Immature natural killer cell (primary cell): ENCODE results near the gene NT5DC1. TPM values are rescaled to one million over a fixed set of nuclear protein-coding genes. Genes with fewer than 3 reads are reported as not detected.
"Not testable (repeated sequence)": the region's sequence is repeated elsewhere in the genome, so short reads cannot be mapped to it uniquely, and the experiment has no call there.

Experiments used
- DNase-seq, 3 donors: peaks; one replicate each; pipeline ENCODE4 v3.0.0; 2022; ENCODE audit warnings: mixed read lengths in 1 of 3
- H3K27ac Mint-ChIP-seq, 6 donors: one replicate each; pipeline ENCODE4 v1.8.0; 2020; ENCODE audit warnings: mixed read lengths in 6 of 6, mild to moderate bottlenecking in 5 of 6, inconsistent platforms in 4 of 6, moderate library complexity in 3 of 6
- H3K27me3 Mint-ChIP-seq, 3 donors: one replicate each; pipeline ENCODE4 v1.8.0; 2020 to 2021; ENCODE audit warnings: low read depth in 3 of 3, mild to moderate bottlenecking in 3 of 3, mixed read lengths in 3 of 3, moderate library complexity in 3 of 3, inconsistent platforms in 1 of 3
- H3K36me3 Mint-ChIP-seq, 3 donors: one replicate each; pipeline ENCODE4 v1.8.0; 2020; ENCODE audit warnings: mixed read lengths in 3 of 3, inconsistent platforms in 2 of 3, mild to moderate bottlenecking in 2 of 3
- H3K4me1 Mint-ChIP-seq, 2 donors: one replicate each; pipeline ENCODE4 v1.8.0; 2020; ENCODE audit warnings: inconsistent platforms in 2 of 2, mild to moderate bottlenecking in 2 of 2, mixed read lengths in 2 of 2, moderate library complexity in 1 of 2
- H3K4me3 Mint-ChIP-seq, 5 donors: one replicate each; pipeline ENCODE4 v1.8.0; 2020; ENCODE audit warnings: mild to moderate bottlenecking in 5 of 5, mixed read lengths in 5 of 5, inconsistent platforms in 3 of 5, moderate library complexity in 3 of 5
- H3K9me3 Mint-ChIP-seq, 6 donors: one replicate each; pipeline ENCODE4 v1.8.0; 2020; ENCODE audit warnings: mild to moderate bottlenecking in 6 of 6, mixed read lengths in 6 of 6, inconsistent platforms in 4 of 6, moderate library complexity in 3 of 6
- polyA plus RNA-seq, 3 donors: library from polyadenylated mRNA; unstranded; fragments of 300-500 nt; fragmentation: Illumina TruSeq; gene quantifications; one replicate each; pipeline ENCODE4 v1.2.3, GENCODE V29; 2021

The NT5DC1 gene
- polyA plus RNA-seq, 3 donors from 2014 or later = 30.6 to 44.8 (median 35.9) TPM

- no peak overlapping the region for H3K27ac Mint-ChIP-seq
- H3K36me3 Mint-ChIP-seq = no peaks in the 10 kb centered on the region
- H3K9me3 Mint-ChIP-seq = no peaks in the 10 kb centered on the region
- H3K27me3 Mint-ChIP-seq = peaks cover 0 to 7% (median 6%) of the 10 kb centered on the region in 3 donors
- no peak for DNase-seq
- no peaks in the 10 kb centered on the region for H3K4me1 Mint-ChIP-seq
- no peak overlapping the region for H3K4me3 Mint-ChIP-seq
These were observed 26.8 kb upstream of the NT5DC1 start for GRCh38 chr6:116073765-116074440.

- no peaks in the 10 kb centered on the region for H3K36me3 Mint-ChIP-seq
- no peak overlapping the region for H3K27ac Mint-ChIP-seq
- no peak for DNase-seq
- H3K4me3 Mint-ChIP-seq = no peak overlapping the region
- no peaks in the 10 kb centered on the region for H3K4me1 Mint-ChIP-seq
- peaks cover 0 to 7% (median 6%) of the 10 kb centered on the region in 3 donors for H3K27me3 Mint-ChIP-seq
- H3K9me3 Mint-ChIP-seq = no peaks in the 10 kb centered on the region
These were observed 25.8 kb upstream of the NT5DC1 start for GRCh38 chr6:116074732-116075390.

- no peak overlapping the region for H3K27ac Mint-ChIP-seq
- no peaks in the 10 kb centered on the region for H3K9me3 Mint-ChIP-seq
- no peaks in the 10 kb centered on the region for H3K36me3 Mint-ChIP-seq
- H3K4me3 Mint-ChIP-seq = no peak overlapping the region
- H3K27me3 Mint-ChIP-seq = peaks cover 2 to 18% (median 3%) of the 10 kb centered on the region in 3 donors
- no peaks in the 10 kb centered on the region for H3K4me1 Mint-ChIP-seq
- DNase-seq = no peak
These were observed 22.1 kb upstream of the NT5DC1 start for GRCh38 chr6:116078522-116078921.

GRCh38 chr6:116078945-116079344, 21.7 kb upstream of the NT5DC1 start:
- DNase-seq = no peak
- Mint-ChIP-seq H3K9me3 (no peaks in the 10 kb centered on the region), H3K27ac (no peak overlapping the region), H3K27me3 (peaks cover 2 to 18% (median 3%) of the 10 kb centered on the region in 3 donors), H3K4me3 (no peak overlapping the region), H3K36me3 (no peaks in the 10 kb centered on the region), H3K4me1 (no peaks in the 10 kb centered on the region)

- H3K27ac Mint-ChIP-seq = no peak overlapping the region
- H3K27me3 Mint-ChIP-seq = peaks cover 2 to 13% (median 3%) of the 10 kb centered on the region in 3 donors
- no peak for DNase-seq
- H3K9me3 Mint-ChIP-seq = no peaks in the 10 kb centered on the region
- H3K4me3 Mint-ChIP-seq = no peak overlapping the region
- no peaks in the 10 kb centered on the region for H3K4me1 Mint-ChIP-seq
- H3K36me3 Mint-ChIP-seq = no peaks in the 10 kb centered on the region
These were observed 17.6 kb upstream of the NT5DC1 start for GRCh38 chr6:116083052-116083451.

GRCh38 chr6:116084284-116084683, 16.4 kb upstream of the NT5DC1 start:
- DNase-seq = no peak
- H3K4me1 Mint-ChIP-seq = no peaks in the 10 kb centered on the region
- H3K27ac Mint-ChIP-seq = no peak overlapping the region
- no peaks in the 10 kb centered on the region for H3K36me3 Mint-ChIP-seq
- no peak overlapping the region for H3K4me3 Mint-ChIP-seq
- H3K9me3 Mint-ChIP-seq = no peaks in the 10 kb centered on the region
- H3K27me3 Mint-ChIP-seq = peaks cover 0 to 11% (median 2%) of the 10 kb centered on the region in 3 donors

- H3K4me1 Mint-ChIP-seq = peaks cover 4 to 17% of the 10 kb centered on the region in 2 donors
- no peak overlapping the region for H3K4me3 Mint-ChIP-seq
- DNase-seq = no peak
- no peak overlapping the region for H3K27ac Mint-ChIP-seq
- H3K36me3 Mint-ChIP-seq = no peaks in the 10 kb centered on the region
- peaks cover 0 to 2% (median under 1%) of the 10 kb centered on the region in 3 donors for H3K27me3 Mint-ChIP-seq
- H3K9me3 Mint-ChIP-seq = no peaks in the 10 kb centered on the region
These were observed 13.1 kb upstream of the NT5DC1 start for GRCh38 chr6:116087437-116088027.

- Mint-ChIP-seq H3K9me3 (no peaks in the 10 kb centered on the region), H3K4me3 (no peak overlapping the region), H3K27me3 (peaks cover 0 to 3% (median 2%) of the 10 kb centered on the region in 3 donors), H3K27ac (no peak overlapping the region), H3K4me1 (peaks cover 4 to 17% of the 10 kb centered on the region in 2 donors), H3K36me3 (no peaks in the 10 kb centered on the region)
- DNase-seq = no peak
These were observed 11.7 kb upstream of the NT5DC1 start for GRCh38 chr6:116088946-116089345.

- DNase-seq = peak in 2 of 3 donors; percentile 7 to 16
- Mint-ChIP-seq H3K27ac (peak overlapping the region in 2 of 6 donors; percentile 2 to 11), H3K36me3 (no peaks in the 10 kb centered on the region), H3K4me3 (no peak overlapping the region), H3K9me3 (peaks cover 0 to 2% (median 0%) of the 10 kb centered on the region in 6 donors), H3K27me3 (peaks cover 0 to 3% (median 2%) of the 10 kb centered on the region in 3 donors), H3K4me1 (peaks cover 4 to 17% of the 10 kb centered on the region in 2 donors)
These were observed 10.4 kb upstream of the NT5DC1 start for GRCh38 chr6:116090251-116090650.

- Mint-ChIP-seq H3K36me3 (peaks cover 0 to 9% (median 4%) of the 10 kb centered on the region in 3 donors), H3K27ac (no peak overlapping the region), H3K4me3 (no peak overlapping the region), H3K9me3 (peaks cover 0 to 13% (median 6%) of the 10 kb centered on the region in 6 donors), H3K27me3 (peaks cover 2 to 3% (median 2%) of the 10 kb centered on the region in 3 donors), H3K4me1 (peaks cover 4 to 17% of the 10 kb centered on the region in 2 donors)
- no peak for DNase-seq
These were observed 6.6 kb upstream of the NT5DC1 start for GRCh38 chr6:116094041-116094440.

- H3K4me3 Mint-ChIP-seq, H3K27me3 Mint-ChIP-seq, H3K27ac Mint-ChIP-seq, H3K36me3 Mint-ChIP-seq: not testable (repeated sequence)
- peak in 1 of 3 donors; percentile 2 for DNase-seq
- Mint-ChIP-seq H3K9me3 (peaks cover 0 to 13% (median 6%) of the 10 kb centered on the region in 6 donors), H3K4me1 (peaks cover 7 to 14% of the 10 kb centered on the region in 2 donors)
These were observed 4.4 kb upstream of the NT5DC1 start for GRCh38 chr6:116096048-116096759.

- H3K27me3 Mint-ChIP-seq = peaks cover 2 to 7% (median 2%) of the 10 kb centered on the region in 3 donors
- H3K27ac Mint-ChIP-seq = no peak overlapping the region
These were observed 3.5 kb upstream of the NT5DC1 start for GRCh38 chr6:116096979-116097816.

GRCh38 chr6:116099036-116099435, 1.6 kb upstream of the NT5DC1 start:
- H3K4me1 Mint-ChIP-seq = peaks cover 28 to 39% of the 10 kb centered on the region in 2 donors
- H3K36me3 Mint-ChIP-seq = peaks cover 0 to 9% (median 4%) of the 10 kb centered on the region in 3 donors
- DNase-seq = no peak
- peak overlapping the region in 3 of 5 donors; percentile 48 to 98 (median 93) for H3K4me3 Mint-ChIP-seq
- peaks cover 0 to 13% (median 6%) of the 10 kb centered on the region in 6 donors for H3K9me3 Mint-ChIP-seq
- peaks cover 2 to 4% (median 2%) of the 10 kb centered on the region in 3 donors for H3K27me3 Mint-ChIP-seq
- H3K27ac Mint-ChIP-seq = no peak overlapping the region

More at GRCh38 chr6:116096979-116097816, 3.5 kb upstream of the NT5DC1 start:
- peaks cover 0 to 13% (median 6%) of the 10 kb centered on the region in 6 donors for H3K9me3 Mint-ChIP-seq
- H3K4me1 Mint-ChIP-seq = peaks cover 17 to 24% of the 10 kb centered on the region in 2 donors
- H3K36me3 Mint-ChIP-seq = peaks cover 0 to 9% (median 4%) of the 10 kb centered on the region in 3 donors
- peak in 1 of 3 donors; percentile 5 for DNase-seq
- H3K4me3 Mint-ChIP-seq = no peak overlapping the region
